ENCODE results near the gene NCOR2. TPM values are rescaled to one million over a fixed set of nuclear protein-coding genes. Genes with fewer than 3 reads are reported as not detected.

The NCOR2 gene
- total and polyA plus RNA-seq, 2 of the 8 experiments (the other 6 are each of a cell fraction or from before 2014, with no cell fraction given): 14.8 to 275 TPM

GRCh38 chr12:124577986-124578385 lies 10.6 kb upstream of the NCOR2 start:
- no peak for DNase-seq (ENCODE audit: low read depth in 1 of 2, low spot score in 2 of 2)
- ChIA-PET CTCF (ENCODE audit: partially characterized antibody) (interaction anchor here (0.6 to 1.7 kb wide), 2 partner anchors 9 to 163 kb away, joined by 3 to 5 read pairs; no protein-coding TSS in a partner anchor), POLR2A (ENCODE audit: partially characterized antibody) (no interaction called here)
- H2AFZ ChIP-seq (ENCODE audit: low read length): no peak overlapping the region
- H3K27ac ChIP-seq (ENCODE audit: low read depth, low read length): no peak overlapping the region
- 0 out of 2 replicates have a peak overlapping the region, but pooled peaks have one; percentile 68 for H4K8ac ChIP-seq (ENCODE audit: extremely low read depth, insufficient read depth, low read length)
- H3K27me3 ChIP-seq (replicated peaks in 1 of 4; ENCODE audit: control insufficient read depth in 3 of 4, extremely low read depth in 1 of 4, insufficient read depth in 3 of 4, low read length in 3 of 4): no peaks in the 10 kb centered on the region
- no peak overlapping the region for H3K4me2 ChIP-seq (ENCODE audit: insufficient read depth in 1 of 2, low read depth in 2 of 2, low read length in 2 of 2)
- no peak overlapping the region for H3K56ac ChIP-seq (replicated peaks; ENCODE audit: insufficient read length, low read depth, low read length)
- no peaks in the 10 kb centered on the region for H3K36me3 ChIP-seq (ENCODE audit: control insufficient read depth in 2 of 4, insufficient read depth in 4 of 4, low read length in 3 of 4)
- no peak overlapping the region for H2BK120ac ChIP-seq (replicated peaks; ENCODE audit: low read depth, low read length)
- no peak overlapping the region for H3K4ac ChIP-seq (replicated peaks; ENCODE audit: insufficient read length, low read depth, low read length)
- peak overlapping the region; percentile 75; the same call in 1 of the 2 replicates for H2BK12ac ChIP-seq (ENCODE audit: low read depth, low read length)
- H2BK5ac ChIP-seq (ENCODE audit: low read depth, low read length): peak overlapping the region; percentile 80; the same call in 1 of the 2 replicates
- H4K5ac ChIP-seq (ENCODE audit: insufficient read length, low read depth, low read length): no peak overlapping the region
- H3K14ac ChIP-seq (ENCODE audit: insufficient read length): no peak overlapping the region
- H3K4me1 ChIP-seq (replicated peaks in 1 of 4; ENCODE audit: control insufficient read depth in 3 of 4, insufficient read depth in 4 of 4, low read length in 3 of 4): peaks cover 0 to 11% (median 5%) of the 10 kb centered on the region in 4 experiments; a peak in 6 of 7 replicates
- H4K20me1 ChIP-seq (replicated peaks in 1 of 2; ENCODE audit: control insufficient read depth in 1 of 2, insufficient read depth in 2 of 2, low read length in 2 of 2): no peaks in the 10 kb centered on the region
- no peak overlapping the region; the same call in 1 of the 2 replicates for H3K18ac ChIP-seq (ENCODE audit: extremely low read depth, low read length)
- no peaks in the 10 kb centered on the region for H3K79me1 ChIP-seq (ENCODE audit: low read depth, low read length)
- no peak overlapping the region for H3K4me3 ChIP-seq (ENCODE audit: extremely low read depth in 1 of 4, insufficient read depth in 2 of 4, low read depth in 3 of 4, low read length in 4 of 4)
- peak overlapping the region; percentile 44 for H4K91ac ChIP-seq (replicated peaks; ENCODE audit: insufficient read length, low read length)
- no peak overlapping the region for H3K9ac ChIP-seq (replicated peaks in 1 of 4; ENCODE audit: extremely low read depth in 1 of 4, low read depth in 3 of 4, low read length in 3 of 4)
- no peaks in the 10 kb centered on the region; the same call in 1 of the 2 replicates for H3K23me2 ChIP-seq (ENCODE audit: low read depth, low read length)
- no peak overlapping the region for H2AK5ac ChIP-seq (ENCODE audit: low read depth, low read length)
- no peaks in the 10 kb centered on the region for H3K79me2 ChIP-seq (ENCODE audit: control insufficient read depth in 1 of 2, insufficient read depth in 2 of 2, low read length in 2 of 2)
- H2BK15ac ChIP-seq (ENCODE audit: low read length): no peak overlapping the region
- WGBS, 2 experiments (ENCODE audit: extremely low coverage in 1 of 2, insufficient coverage in 1 of 2, insufficient read length in 1 of 2, insufficient replicate concordance in 2 of 2, low coverage in 1 of 2, low lambda C conversion rate in 2 of 2, missing lambda C conversion rate in 1 of 2): 87% methylated on average over 13 of the region's 13 CpGs; no CpG with 5 or more reads in 1 of the 2 experiments
- peaks cover 5% of the 10 kb centered on the region in 2 experiments; a peak in 2 of 4 replicates for H3K9me3 ChIP-seq (ENCODE audit: insufficient read depth in 2 of 2, low read depth in 1 of 2, low read length in 1 of 2)
- peak overlapping the region; percentile 72; the same call in 1 of the 2 replicates for H2BK20ac ChIP-seq (ENCODE audit: low read length)
- no peak overlapping the region for H3K23ac ChIP-seq (ENCODE audit: insufficient read length)
- FAIRE-seq: no peak
- no peak for TF ChIP-seq BRCA1 (IDR thresholded peaks at IDR 0.05; ENCODE audit: low read depth, low read length)
- TF ChIP-seq POLR2AphosphoS5 (IDR thresholded peaks at IDR 0.05; ENCODE audit: low read depth, low read length): no peak
- TF ChIP-seq EGR1 (IDR thresholded peaks at IDR 0.05; ENCODE audit: borderline replicate concordance, low read depth, low read length): no peak
- no peak for TF ChIP-seq TBP (IDR thresholded peaks at IDR 0.05; ENCODE audit: low read depth, low read length)
- no peak for TF ChIP-seq RAD21 (IDR thresholded peaks at IDR 0.05 in 1 of 2, conservative IDR thresholded peaks at IDR 0.05 in 1 of 2; ENCODE audit: low read depth in 2 of 2, low read length in 2 of 2)
- TF ChIP-seq PHF8 (conservative IDR thresholded peaks at IDR 0.05; ENCODE audit: low read depth, low read length): no peak
- TF ChIP-seq HDAC6 (IDR thresholded peaks at IDR 0.05; ENCODE audit: low read depth, low read length): no peak
- TF ChIP-seq, protein P1, sequence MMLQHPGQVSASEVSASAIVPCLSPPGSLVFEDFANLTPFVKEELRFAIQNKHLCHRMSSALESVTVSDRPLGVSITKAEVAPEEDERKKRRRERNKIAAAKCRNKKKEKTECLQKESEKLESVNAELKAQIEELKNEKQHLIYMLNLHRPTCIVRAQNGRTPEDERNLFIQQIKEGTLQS (IDR thresholded peaks at IDR 0.05; ENCODE audit: insufficient read depth, low read depth, low read length): no peak
- TF ChIP-seq CTCF (IDR thresholded peaks at IDR 0.05; ENCODE audit: control extremely low read depth in 1 of 3, insufficient read depth in 1 of 3, low read depth in 1 of 3, low read length in 3 of 3): no peak
- no peak for TF ChIP-seq GABPA (IDR thresholded peaks at IDR 0.05; ENCODE audit: borderline replicate concordance, insufficient read depth, low read length)

All from H1 (cell line).